HepG2 (cell line): ENCODE results near the gene CDH12. TPM values are rescaled to one million over a fixed set of nuclear protein-coding genes. Genes with fewer than 3 reads are reported as not detected.

ENCODE experiments used
- ATAC-seq: fragments of 200-7000 bp; cut with Tn5 transposase; 3 replicates; pipeline ENCODE4 v1.9.1; 2020; ENCODE audit warnings: mild to moderate bottlenecking, moderate library complexity
- BruUV-seq: library from RNA; stranded (reverse); fragments of 400-500 nt; replicated peaks from 2 replicates; lab custom pipeline; 2021; lab: Mats Ljungman, UMichigan
- CTCF ChIA-PET: fragments of 300-600 bp; formaldehyde crosslinking; extraction: SDS; loops from one replicate; lab custom pipeline; 2021; ENCODE audit warnings: low total read pairs, inconsistent platforms, low intra/inter-chr PET ratio; lab: Yijun Ruan, JAX
- POLR2A ChIA-PET: fragments of 350-600 bp; sonication (Branson Sonifier 250); formaldehyde crosslinking; loops from one replicate; lab custom pipeline; 2020; ENCODE audit warnings: antibody characterized with exemption, inconsistent platforms; lab: Yijun Ruan, JAX
- DNase-seq: peaks from one replicate; pipeline ENCODE4 v3.0.0-alpha.2; 2015; ENCODE audit warnings: low spot score
- FAIRE-seq: peaks from 3 replicates; lab custom pipeline; 2011; peaks lifted over from hg19 to GRCh38; lab: Jason Lieb, UNC
- H2AFZ ChIP-seq: one replicate; pipeline ENCODE4 v1.6.1; 2011; ENCODE audit warnings: low read length, inconsistent platforms
- H3K27ac ChIP-seq: fragments of 300-600 bp; 3 replicates; pipeline ENCODE4 v1.8.0; 2011; ENCODE audit warnings: mixed run types, mild to moderate bottlenecking, mixed read lengths, low read length, inconsistent platforms; ENCODE audit not compliant: insufficient read depth; ENCODE audit errors: extremely low read length
- H3K27me3 ChIP-seq, 2 experiments: fragments of 200-600 bp in 1 of 2; 2 replicates in 1 of 2; 3 replicates in 1 of 2; pipeline versions ENCODE4 v1.6.0 to v1.8.0; 2011; ENCODE audit warnings: low read length in 2 of 2, mild to moderate bottlenecking in 2 of 2, moderate library complexity in 2 of 2, inconsistent platforms in 1 of 2; ENCODE audit not compliant: insufficient read depth in 2 of 2, control insufficient read depth in 1 of 2
- H3K36me3 ChIP-seq, 2 experiments: fragments of 200-600 bp in 1 of 2; replicated peaks in 1 of 2; 2 replicates in 1 of 2; 3 replicates in 1 of 2; pipeline versions ENCODE4 v1.5.1 to v1.8.0; 2011; ENCODE audit warnings: low read length in 2 of 2, inconsistent platforms in 1 of 2; ENCODE audit not compliant: insufficient read depth in 2 of 2, control insufficient read depth in 1 of 2
- H3K4me1 ChIP-seq: 2 replicates; pipeline ENCODE4 v1.5.1; 2012; ENCODE audit warnings: low read length, inconsistent platforms; ENCODE audit not compliant: insufficient read depth
- H3K4me2 ChIP-seq: 2 replicates; pipeline ENCODE4 v1.6.0; 2011; ENCODE audit warnings: low read depth, low read length, inconsistent platforms
- H3K4me3 ChIP-seq, 3 experiments: fragments of 200-600 bp in 1 of 3; sonication (generic), shearing (Covaris generic) in 1 of 3; replicated peaks in 1 of 3; 2 replicates each; pipeline ENCODE4 v1.5.1; 2011 to 2016; ENCODE audit warnings: low read length in 3 of 3, inconsistent platforms in 2 of 3, low read depth in 2 of 3, mild to moderate bottlenecking in 2 of 3, control low read depth in 1 of 3, mixed read lengths in 1 of 3; ENCODE audit not compliant: insufficient read depth in 1 of 3
- H3K79me2 ChIP-seq: one replicate; pipeline ENCODE4 v1.6.1; 2011; ENCODE audit warnings: low read length, inconsistent platforms; ENCODE audit not compliant: insufficient read depth
- H3K9ac ChIP-seq: 2 replicates; pipeline ENCODE4 v1.6.0; 2011; ENCODE audit warnings: mild to moderate bottlenecking, low read depth, low read length, inconsistent platforms; ENCODE audit not compliant: insufficient read depth
- H3K9me3 ChIP-seq: 2 replicates; pipeline ENCODE4 v1.5.1; 2012; ENCODE audit warnings: mild to moderate bottlenecking, low read length
- H4K20me1 ChIP-seq: 2 replicates; pipeline ENCODE4 v1.6.0; 2011; ENCODE audit warnings: inconsistent platforms, mild to moderate bottlenecking, low read length, moderate library complexity; ENCODE audit not compliant: insufficient read depth
- ARID4A ChIP-seq: sonication (generic); formaldehyde crosslinking; IDR thresholded peaks from 2 replicates; pipeline ENCODE4 v1.5.0; 2020; ENCODE audit warnings: mild to moderate bottlenecking, missing genetic modification reagents, borderline replicate concordance
- GPBP1L1 ChIP-seq: sonication (generic); formaldehyde crosslinking; IDR thresholded peaks from 2 replicates; pipeline ENCODE4 v1.5.0; 2020; ENCODE audit warnings: mild to moderate bottlenecking, missing genetic modification reagents
- ISX ChIP-seq: sonication (generic); formaldehyde crosslinking; conservative IDR thresholded peaks from 2 replicates; pipeline ENCODE4 v1.5.0; 2020; ENCODE audit warnings: missing genetic modification reagents
- KAT7 ChIP-seq: IDR thresholded peaks from 2 replicates; pipeline ENCODE4 v1.6.1; 2018; ENCODE audit warnings: borderline replicate concordance, missing compliant biosample characterization
- MBD4 ChIP-seq: IDR thresholded peaks from 2 replicates; pipeline ENCODE4 v1.6.1; 2012; ENCODE audit warnings: low read length, inconsistent platforms, borderline replicate concordance
- REPIN1 ChIP-seq: sonication (generic); formaldehyde crosslinking; IDR thresholded peaks from 2 replicates; pipeline ENCODE4 v1.8.0; 2022; ENCODE audit warnings: missing genetic modification reagents, low read depth, mild to moderate bottlenecking, borderline replicate concordance
- SRSF4 ChIP-seq: fragments of 200-400 bp; formaldehyde crosslinking; IDR thresholded peaks from one replicate; pipeline ENCODE4 v1.6.1; 2018; ENCODE audit warnings: mild to moderate bottlenecking, low read depth, low read length, moderate library complexity; ENCODE audit not compliant: poor library complexity, severe bottlenecking
- ZBTB37 ChIP-seq: sonication (generic); formaldehyde crosslinking; IDR thresholded peaks from 2 replicates; pipeline ENCODE4 v1.4.0; 2020; ENCODE audit warnings: mild to moderate bottlenecking, missing genetic modification reagents
- WGBS: methylation state at CpG from one replicate; pipeline ENCODE4 v1.1.6; 2017; ENCODE audit warnings: low lambda C conversion rate; 5-methylcytosine and 5-hydroxymethylcytosine counted together
- in situ Hi-C: cut with HindIII; loops from 2 replicates; pipeline ENCODE4 v1.10.0; 2017; ENCODE audit warnings: low pct_unique_long_range_greater_than_20kb; ENCODE audit not compliant: extremely low pct_ligation_motif_present
- intact Hi-C: fragments of 100-400 bp; cut with micrococcal nuclease; formaldehyde crosslinking; loops from one replicate; pipeline ENCODE4 v1.10.0; 2022; ENCODE audit not compliant: unreplicated experiment
- polyA plus RNA-seq, 8 experiments: library from polyadenylated mRNA; depleted of rRNA in 3 of 8; stranded (reverse) in 7 of 8; unstranded in 1 of 8; fragments of >200 nt; fragmentation: Illumina TruSeq in 4 of 8; extraction: Trizol in 4 of 8; gene quantifications; 2 replicates each; pipeline versions ENCODE4 v1.2.1 to v1.2.3, GENCODE V29; 2011 to 2016; ENCODE audit warnings: low read depth in 4 of 8, missing spikeins in 1 of 8, mixed read lengths in 1 of 8; ENCODE audit not compliant: insufficient read depth in 1 of 8
- total RNA-seq, 5 experiments: library from RNA; depleted of rRNA; stranded (reverse); fragments of >200 nt; fragmentation: Illumina TruSeq; extraction: Trizol; gene quantifications; 2 replicates each; pipeline ENCODE4 v1.2.3, GENCODE V29; 2016; ENCODE audit warnings: low read depth in 1 of 5

CDH12 gene
- total and polyA plus RNA-seq, 2 of the 13 experiments (the other 11 are each of a cell fraction or from before 2014, with no cell fraction given) = not detected

- no peak for TF ChIP-seq SRSF4
- TF ChIP-seq ZBTB37 (CRISPR knock-in tag) = no peak
- no peak for TF ChIP-seq ARID4A
- TF ChIP-seq MBD4 = no peak
- TF ChIP-seq REPIN1 (CRISPR knock-in tag) = no peak
- no peak for TF ChIP-seq GPBP1L1 (CRISPR knock-in tag)
- TF ChIP-seq KAT7 (CRISPR knock-in tag) = no peak
- TF ChIP-seq ISX (CRISPR knock-in tag) = no peak
- H2AFZ ChIP-seq = no peak overlapping the region
- intact Hi-C loops (no loop called here), in situ Hi-C loops (loop anchor here (10.0 kb wide), 1 partner anchor 408 kb away; no protein-coding TSS in a partner anchor)
- no peak overlapping the region for H3K27ac ChIP-seq
- ChIA-PET CTCF (no interaction called here), POLR2A (no interaction called here)
- H3K4me2 ChIP-seq = no peak overlapping the region
- no peak overlapping the region for H3K4me3 ChIP-seq
- no peaks in the 10 kb centered on the region for H3K27me3 ChIP-seq
- no peak overlapping the region for H3K9ac ChIP-seq
- DNase-seq (no peak), ATAC-seq (no peak), FAIRE-seq (no peak)
- no peaks in the 10 kb centered on the region for H4K20me1 ChIP-seq
- no peaks in the 10 kb centered on the region for H3K9me3 ChIP-seq
- H3K79me2 ChIP-seq = no peaks in the 10 kb centered on the region
- H3K36me3 ChIP-seq = no peaks in the 10 kb centered on the region
- 23% methylated on average over 3 of the region's 3 CpGs for WGBS
- BruUV-seq = no TSS peak
- no peaks in the 10 kb centered on the region for H3K4me1 ChIP-seq
Measured at GRCh38 chr5:22223079-22223478, 630.1 kb downstream of the CDH12 start.
